ENCODE measurements around the gene EXOC3. TPM values are rescaled to one million over a fixed set of nuclear protein-coding genes. Genes with fewer than 3 reads are reported as not detected.
"Not testable (repeated sequence)": the region's sequence is repeated elsewhere in the genome, so short reads cannot be mapped to it uniquely, and the experiment has no call there.

Gene EXOC3
- total RNA-seq, 1 donor from 2014 or later: 49.1 TPM

DNA sequence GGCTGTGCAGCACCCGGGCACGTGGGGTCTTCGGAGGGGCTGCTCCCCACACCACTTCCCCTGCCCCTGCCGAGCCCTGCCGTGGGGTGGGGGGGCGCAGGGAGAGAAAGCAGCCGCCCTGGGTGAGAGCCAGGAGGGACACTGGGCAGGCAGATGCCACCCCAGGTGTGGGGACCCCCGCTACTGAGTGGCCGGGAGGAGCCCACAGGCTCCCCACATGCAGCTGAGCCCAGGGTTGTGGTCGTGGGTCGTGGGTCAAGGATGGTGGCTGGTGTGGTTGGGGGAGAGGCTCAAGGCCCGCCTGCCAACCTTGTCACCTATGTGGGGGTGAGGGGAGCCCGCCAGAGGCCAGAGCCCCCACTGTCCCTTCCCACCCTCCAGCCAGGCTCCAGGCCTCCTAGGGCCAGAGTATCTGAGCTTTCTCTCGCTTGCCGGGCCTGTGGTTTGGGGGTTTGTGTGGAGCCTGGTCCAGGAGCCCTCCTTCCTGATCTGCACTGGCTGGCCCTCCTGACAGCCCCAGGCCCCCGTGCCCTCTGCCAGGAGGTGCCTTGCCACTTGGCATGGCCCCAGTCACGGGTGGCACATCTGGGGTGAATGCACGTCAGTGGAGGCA is 35.5 kb downstream of the EXOC3 start:
- intact Hi-C loops (cut with micrococcal nuclease): no loop called here
- no peak for DNase-seq

DNA sequence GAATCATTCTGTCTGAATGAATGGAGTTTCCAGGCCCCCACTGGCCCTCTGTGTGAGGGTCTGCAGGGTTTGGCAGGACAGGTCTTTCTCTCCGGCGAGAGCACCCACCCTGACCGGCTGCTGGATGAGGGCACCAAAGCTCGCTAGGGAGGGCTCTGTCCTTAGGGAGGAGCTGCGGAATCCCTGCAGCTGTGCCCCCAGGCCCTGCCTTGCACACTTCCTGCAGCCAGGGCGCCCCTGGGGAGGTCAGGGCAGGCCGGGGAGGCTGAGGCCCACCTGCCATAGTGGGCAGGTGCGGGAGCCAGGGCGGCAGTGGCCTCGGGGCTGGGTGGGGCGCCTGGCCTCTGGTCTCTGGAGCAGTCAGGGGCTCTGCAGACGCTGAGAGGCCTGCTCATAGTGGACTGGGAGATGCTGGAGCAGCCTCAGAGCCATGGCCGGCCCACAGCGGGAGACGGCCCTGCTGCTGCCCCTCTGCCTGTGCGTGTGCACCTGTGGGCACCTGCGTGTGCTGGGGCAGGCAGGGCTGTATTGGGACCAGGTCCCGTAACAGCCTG is 36.1 kb downstream of the EXOC3 start:
- intact Hi-C loops (cut with micrococcal nuclease): no loop called here
- ATAC-seq: no peak

More for the DNA sequence above, 35.5 kb downstream of the EXOC3 start:
- no peak for ATAC-seq

DNA sequence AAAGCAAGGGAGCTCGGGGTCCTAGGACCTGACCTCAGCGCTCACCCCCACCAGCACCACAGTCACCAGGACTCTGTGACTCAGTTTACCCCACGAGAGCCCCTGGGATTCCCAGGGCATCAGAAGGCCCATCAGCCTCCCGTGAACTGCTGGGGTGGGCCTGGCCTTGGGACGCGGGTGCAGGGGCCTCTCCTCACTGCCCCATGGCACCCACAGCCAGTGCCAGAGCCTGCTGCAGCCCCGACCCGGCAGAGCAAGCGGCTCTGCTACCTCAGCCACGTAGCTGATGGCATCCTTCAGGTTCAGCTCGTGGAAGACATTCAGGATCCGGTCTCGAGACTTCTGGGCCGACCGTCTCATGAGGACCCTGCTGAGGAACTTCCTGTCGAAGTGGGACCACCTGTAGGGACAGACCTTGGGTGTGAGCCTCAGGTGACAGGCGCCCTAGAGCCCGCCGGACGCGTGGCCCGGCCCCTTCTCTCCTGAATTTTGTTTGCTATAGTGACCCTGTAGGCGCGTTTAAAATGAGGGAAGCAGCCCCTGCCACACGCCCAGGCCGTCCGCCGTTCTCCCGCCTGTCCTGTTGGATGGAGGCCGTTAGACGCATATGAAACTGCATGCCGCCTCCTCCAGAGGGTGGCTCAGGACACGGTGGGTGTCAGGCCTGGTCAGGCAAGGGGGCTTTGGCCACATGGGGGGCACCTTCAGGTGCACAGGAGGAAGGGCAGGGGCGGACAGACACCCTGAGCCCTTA is 36.8 kb downstream of the EXOC3 start:
- no peak for DNase-seq
- intact Hi-C loops (cut with micrococcal nuclease): no loop called here
- no peak for ATAC-seq

More for the DNA sequence above, 36.1 kb downstream of the EXOC3 start:
- DNase-seq: no peak

DNA sequence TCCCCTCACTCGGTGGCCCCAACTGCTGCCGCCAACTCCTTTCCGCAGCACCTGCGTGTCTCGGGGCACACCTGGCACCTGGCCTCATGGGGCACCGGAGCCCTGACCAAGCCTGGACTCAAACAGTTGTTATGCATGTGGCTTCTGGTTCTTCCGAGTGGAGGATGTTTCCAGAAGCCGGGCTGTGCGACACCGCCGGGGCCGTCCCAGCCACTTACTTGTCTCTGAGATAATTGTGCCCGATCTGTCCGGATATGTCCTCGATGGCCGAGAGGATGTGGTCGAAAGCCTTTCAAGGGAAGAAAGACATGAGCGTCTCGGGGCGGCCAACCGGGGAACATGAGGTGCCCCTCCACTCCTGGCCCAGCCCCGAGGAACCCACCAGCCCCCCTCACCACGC is 38.4 kb downstream of the EXOC3 start:
- ATAC-seq (no peak), DNase-seq (no peak)
- intact Hi-C loops (cut with micrococcal nuclease): no loop called here

DNA sequence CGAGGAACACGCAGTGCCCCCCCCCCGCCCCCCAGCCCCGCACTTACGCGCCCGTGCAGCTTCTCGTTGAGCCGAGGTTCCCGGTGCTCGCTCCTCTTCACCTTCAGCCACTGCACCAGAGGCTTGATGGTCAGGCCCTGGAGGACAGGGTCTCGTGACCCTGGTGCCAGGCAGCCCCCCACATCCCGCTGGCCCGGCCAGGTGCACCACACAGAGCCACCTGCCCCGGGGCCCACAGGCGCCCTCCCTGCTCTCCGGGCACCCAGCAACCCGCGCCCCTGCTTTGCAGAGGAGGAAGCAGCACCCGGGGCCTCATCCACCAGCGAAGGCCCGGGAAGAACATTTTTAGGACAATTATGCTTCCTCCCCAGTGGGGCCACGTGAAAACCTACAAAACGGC is 39.0 kb downstream of the EXOC3 start:
- intact Hi-C loops (cut with micrococcal nuclease): no loop called here
- ATAC-seq (no peak), DNase-seq (no peak)

DNA sequence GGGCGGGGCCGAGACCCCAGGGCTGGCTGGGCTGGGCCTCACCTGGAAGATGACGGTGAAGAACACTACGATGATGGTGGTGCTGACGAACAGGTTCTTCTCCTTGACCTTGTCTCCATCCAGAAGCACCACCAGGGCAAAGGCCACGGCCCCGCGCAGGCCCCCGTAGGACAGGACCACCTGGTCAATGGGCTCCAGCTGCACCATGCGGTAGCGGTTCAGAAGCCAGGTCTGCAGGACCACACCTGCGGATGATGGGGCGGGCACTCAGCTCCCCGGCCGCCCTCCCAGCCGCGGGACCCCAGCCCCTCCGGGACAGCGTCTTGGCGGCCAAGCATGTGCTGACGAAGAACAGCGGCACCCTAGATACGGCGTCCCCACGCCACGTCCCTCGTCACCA is 39.5 kb downstream of the EXOC3 start:
- intact Hi-C loops (cut with micrococcal nuclease): no loop called here
- DNase-seq: no peak
- no peak for ATAC-seq

DNA sequence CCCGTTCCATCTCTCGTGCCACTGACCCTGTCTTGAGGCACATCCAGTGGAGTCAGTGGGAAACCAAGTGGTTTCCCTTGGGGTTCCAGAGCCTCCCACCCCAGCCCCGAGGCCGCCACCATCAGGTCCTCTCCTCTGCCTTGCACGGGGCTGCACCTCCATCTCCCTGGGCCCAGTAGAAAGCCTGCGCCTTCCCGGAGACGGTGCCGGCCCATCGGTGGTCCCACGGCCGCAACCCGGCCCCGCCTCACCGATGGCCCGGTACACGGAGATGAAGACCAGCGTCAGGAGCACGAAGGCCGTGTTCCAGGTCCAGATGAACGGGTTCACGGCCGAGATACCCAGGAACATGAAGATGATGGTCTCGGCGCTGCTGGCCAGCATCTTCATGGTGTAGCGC is 40.0 kb downstream of the EXOC3 start:
- intact Hi-C loops (cut with micrococcal nuclease): no loop called here
- DNase-seq (no peak), ATAC-seq (no peak)

DNA sequence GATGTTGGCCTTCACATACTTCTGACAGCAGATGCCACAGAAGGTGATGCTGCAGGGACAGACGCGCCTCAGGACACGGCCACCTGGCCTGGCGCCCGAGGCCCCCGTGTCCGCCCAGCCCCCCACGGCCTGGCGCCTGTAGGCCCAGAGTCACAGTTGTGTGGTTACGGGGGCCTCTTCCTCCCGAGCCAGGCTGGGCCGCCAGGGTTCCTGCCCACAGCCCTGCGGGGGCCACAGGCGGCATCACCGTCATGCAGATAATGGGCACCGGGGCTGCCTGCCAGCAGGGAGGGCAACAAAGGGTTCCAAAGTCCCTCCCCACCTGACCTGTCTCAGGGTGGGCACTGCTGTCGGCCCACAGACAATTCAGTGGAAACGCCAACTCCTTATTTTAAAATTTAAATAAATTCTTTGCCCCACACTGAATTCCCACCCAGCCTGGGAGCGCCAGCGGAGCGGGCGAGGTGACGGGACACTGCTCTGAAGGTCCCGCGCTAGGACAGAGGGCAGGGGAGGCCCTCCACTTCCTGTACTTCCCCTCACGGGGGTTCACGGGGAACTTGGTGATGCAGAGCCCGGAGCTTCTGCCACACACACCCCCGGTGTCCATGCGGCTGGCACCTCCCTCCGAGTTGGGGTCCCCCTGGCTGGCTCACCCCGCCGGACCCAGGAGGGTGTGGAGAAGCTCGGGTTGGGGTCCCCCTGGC is 40.6 kb downstream of the EXOC3 start:
- ATAC-seq: no peak
- no peak for DNase-seq
- intact Hi-C loops (cut with micrococcal nuclease): no loop called here

DNA sequence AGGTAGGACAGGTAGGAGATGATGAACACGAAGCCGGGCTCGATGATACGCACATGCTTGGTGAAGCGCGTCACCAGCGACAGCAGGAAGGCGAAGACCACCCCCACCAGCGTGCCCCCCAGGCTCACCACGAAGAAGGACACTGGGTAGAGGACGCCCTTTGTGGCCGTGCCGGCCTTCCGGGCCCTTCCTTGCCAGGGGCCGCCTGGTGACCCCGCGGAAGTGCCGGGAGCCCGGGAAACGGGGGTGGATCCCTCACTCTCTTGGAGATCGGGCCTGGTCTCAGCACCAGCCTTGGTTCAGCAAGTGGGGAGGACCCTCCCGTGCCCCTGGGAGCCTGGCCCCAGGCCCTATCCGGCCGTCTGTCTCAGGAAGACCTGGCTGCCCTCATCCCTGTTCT is 41.6 kb downstream of the EXOC3 start:
- intact Hi-C loops (cut with micrococcal nuclease): no loop called here
- DNase-seq (no peak), ATAC-seq (no peak)

DNA sequence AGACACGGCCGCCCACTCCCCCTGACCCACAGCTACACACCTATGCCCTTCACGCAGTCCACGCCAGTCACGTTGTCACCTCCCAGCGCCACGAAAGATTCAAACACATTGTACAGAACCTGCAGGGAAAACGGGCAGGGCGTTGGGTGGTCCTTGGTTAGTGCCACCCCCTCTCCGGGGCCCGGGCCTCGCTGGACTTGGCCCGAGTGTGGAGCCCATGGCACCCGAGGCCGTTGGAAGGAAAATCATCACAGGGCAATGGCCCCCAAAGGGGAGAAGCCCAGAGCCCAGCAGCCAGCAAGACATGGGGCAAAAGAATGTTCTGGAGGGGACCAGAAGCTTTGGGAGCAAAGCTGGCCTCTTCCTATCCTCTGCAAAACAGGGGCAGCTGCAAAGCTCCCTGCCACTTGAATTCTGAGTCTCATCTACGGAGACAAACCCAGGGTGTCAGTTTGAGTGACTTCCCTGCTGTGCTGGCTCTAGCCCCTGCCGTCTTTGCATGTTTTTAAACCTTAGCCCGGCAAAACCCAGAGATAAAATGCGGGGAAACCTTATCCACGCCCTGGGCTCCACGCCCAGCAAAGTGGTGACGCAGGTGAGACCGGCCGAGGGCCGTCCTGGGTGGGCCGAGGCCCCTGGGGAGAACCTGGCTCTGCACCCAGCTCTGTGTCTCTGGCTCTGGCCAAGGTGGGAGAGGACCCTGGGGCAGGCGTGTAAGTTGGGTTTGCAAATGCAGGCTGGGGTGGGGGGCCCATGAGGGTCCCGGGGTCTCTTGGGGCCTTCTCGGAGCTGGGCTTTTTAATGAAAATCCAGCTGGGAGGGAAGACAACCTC is 42.4 kb downstream of the EXOC3 start:
- intact Hi-C loops (cut with micrococcal nuclease): no loop called here
- ATAC-seq (no peak), DNase-seq (no peak)

DNA sequence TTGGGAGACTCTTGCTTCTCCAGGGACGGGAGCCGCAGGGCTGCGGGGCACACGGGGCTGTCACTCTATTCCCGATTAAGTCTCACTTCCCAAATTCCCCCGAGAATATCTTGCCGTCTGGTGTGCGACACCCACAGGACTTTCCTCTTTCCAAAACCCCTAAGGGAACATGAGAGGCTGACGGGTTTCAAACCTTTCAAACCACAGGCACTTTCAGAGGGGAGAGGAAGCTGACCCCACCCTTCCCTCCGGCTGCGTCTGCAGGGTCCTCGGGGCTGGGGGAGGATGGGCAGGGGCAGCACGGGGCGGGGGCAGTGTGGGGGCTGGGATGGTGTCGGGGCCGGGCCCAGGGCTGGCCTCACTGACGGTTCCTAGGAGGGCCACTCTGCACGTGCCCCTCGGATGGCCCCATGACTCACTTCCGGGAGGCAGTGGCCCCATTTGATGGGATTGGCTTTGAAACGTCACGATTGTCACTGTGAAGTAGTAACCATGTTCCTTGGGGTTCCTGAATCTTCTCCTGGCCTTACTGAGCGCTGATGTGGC is 43.0 kb downstream of the EXOC3 start:
- DNase-seq (no peak), ATAC-seq (no peak)
- intact Hi-C loops (cut with micrococcal nuclease): no loop called here

DNA sequence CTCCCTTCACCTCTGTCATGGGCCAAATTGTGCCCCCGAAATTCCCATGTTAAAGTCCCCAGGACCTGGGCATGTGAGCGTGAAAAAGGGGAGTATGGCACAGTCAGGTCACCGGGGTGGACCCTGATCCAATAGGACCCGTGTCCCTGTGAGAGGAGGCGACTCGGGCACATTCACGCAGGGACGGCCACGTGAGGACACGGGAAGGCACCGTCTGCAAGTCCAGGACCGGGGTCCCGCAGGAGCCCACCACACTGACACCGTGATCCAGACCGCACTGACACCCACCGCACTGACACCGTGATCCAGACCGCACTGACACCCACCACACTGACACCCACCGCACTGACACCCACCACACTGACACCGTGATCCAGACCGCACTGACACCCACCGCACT is 43.6 kb downstream of the EXOC3 start:
- intact Hi-C loops (cut with micrococcal nuclease); DNase-seq; ATAC-seq: not testable (repeated sequence)

DNA sequence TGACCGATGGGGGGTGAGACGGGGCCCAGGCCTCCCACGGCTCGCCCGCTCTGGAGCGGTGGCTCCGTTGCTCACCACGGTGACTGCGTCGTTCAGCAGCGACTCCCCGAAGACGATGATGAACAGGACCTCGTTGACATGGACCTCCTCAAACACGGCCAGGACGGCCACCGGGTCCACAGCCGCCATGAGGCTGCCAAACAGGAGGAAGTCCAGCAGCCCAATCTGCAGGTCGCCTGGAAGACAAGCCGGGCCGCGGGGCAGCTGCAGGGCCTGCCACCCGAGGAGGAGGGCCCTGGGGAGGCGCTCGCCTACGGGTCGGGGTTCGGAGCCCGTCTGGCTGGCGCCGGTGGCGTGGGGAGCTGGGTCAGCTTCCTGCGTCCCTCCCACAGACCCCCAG is 45.3 kb downstream of the EXOC3 start:
- no peak for ATAC-seq
- intact Hi-C loops (cut with micrococcal nuclease): no loop called here
- no peak for DNase-seq

DNA sequence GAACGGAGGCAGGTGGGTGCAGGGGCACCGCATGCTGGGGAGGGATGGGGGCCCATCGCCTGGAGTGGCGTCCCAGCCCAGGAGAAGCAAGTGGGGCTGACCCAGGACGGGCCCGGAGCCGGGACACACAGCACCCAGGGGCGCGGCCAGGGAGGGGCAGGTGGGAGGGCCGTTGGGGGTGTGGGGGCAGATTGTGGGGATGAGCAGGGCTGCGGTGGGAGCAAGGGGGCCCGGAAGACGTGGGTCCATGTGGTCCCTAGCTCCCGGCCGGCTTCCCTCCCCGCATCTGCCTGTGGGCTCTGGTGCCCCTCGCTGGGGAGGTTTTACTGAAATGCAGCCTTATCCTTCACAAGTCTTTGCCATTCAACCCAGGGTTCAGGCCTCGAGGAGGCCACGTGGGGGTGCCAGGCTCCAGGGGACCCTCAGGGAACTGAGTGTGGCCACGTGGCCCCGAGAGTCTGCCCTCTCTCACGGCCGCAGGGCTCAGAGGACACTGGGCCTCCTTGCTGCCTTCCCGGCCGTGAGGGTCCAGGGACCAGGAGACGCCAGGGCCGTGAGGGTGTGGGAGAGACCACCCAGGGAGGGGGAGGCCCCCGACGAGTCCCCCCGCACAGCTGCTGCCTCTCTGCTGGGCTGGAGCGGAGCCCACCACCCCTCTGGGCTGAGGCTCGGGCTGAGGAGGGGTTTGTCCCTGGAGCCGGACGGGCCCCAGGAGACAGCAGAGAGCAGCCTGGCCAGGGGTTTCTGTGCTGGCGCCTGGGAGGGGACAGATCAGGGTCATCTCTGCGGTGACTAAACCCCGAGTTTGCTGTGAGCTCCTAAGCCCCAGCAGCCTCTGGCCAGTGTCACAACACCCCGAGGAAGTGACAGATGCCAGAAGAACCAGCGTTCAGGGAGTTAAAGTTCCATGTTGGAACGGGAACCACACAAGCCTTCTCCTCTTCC is 46.0 kb downstream of the EXOC3 start:
- no peak for DNase-seq
- ATAC-seq: no peak
- intact Hi-C loops (cut with micrococcal nuclease): no loop called here

DNA sequence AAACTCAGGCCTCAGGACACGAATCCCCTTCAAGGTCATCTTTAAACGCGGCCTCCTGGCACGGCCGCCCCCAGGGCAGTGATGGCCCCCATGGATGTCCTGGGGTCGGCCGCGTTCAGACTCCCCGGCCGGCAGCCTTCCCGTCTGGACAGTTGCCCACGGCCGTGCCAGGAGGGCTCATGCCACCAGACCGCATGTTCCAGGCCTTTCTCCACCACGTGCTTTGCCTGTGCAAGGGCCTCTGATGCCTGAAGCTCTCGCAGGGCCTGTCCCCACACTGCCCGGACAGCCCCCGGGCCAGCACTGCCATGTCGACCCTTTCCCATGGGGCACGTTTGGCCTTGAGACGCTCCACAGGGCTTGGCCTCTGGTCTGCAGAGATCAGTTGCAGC is 46.7 kb downstream of the EXOC3 start:
- ATAC-seq (no peak), DNase-seq (no peak)
- intact Hi-C loops (cut with micrococcal nuclease): no loop called here

DNA sequence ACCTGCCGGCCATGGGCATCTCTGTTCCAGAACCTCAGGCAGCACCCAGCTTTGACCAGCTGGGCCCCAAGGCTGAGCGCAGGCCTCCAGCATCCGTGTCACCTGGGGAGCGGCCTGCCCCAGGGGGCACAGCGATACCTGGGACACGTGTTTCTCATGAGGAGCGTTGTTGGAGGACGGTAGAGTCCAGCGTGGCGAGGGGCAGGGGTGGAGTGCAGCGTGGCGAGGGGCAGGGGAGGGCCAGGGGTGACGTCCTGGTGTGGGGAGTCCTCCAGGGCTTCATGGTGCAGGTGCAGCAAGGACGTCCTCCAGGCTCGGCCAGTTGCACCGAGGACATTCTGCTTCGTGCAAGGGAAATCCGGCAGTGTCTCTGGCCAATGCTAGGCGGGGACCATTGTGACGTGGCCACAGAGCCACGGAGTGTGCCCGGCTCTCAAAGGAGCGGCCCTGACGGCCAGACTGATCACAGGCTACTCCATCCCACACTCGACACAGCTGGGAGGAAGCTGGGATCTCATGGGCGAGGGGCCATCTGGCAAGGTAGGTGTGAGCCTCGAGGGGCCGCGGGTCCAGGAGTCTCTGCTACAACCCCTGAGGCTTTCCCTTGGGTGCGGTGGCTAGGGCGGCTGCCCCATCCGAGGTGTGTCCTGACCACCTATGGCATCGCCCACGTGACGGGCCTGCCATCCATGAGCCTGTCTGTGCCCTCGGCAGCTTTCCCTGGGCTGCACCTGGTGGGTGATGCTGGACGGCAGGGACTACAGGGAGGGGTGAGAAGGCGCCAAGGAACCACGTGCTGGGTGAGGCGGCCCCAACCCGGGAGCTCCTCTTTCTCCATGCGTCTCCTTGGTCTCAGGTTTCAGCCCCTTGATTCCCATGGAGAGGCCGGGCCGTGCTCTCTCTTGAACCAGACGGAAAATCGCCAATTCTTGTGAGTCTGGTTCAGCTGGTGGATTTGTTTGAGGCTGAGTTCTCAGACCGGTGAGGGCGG is 47.4 kb downstream of the EXOC3 start:
- DNase-seq (no peak), ATAC-seq (no peak)
- intact Hi-C loops (cut with micrococcal nuclease): no loop called here

All from left ventricle myocardium superior (tissue), 1 donor.